NCI-H2227 treated with DMSO at 0.1 percent for 48 hours (cell line): ENCODE results near the gene GRK6.

Experiments used
- DNase-seq: peaks from one replicate; lab custom pipeline; 2025; lab: John Stamatoyannopoulos, UW

GRK6 gene

DNA sequence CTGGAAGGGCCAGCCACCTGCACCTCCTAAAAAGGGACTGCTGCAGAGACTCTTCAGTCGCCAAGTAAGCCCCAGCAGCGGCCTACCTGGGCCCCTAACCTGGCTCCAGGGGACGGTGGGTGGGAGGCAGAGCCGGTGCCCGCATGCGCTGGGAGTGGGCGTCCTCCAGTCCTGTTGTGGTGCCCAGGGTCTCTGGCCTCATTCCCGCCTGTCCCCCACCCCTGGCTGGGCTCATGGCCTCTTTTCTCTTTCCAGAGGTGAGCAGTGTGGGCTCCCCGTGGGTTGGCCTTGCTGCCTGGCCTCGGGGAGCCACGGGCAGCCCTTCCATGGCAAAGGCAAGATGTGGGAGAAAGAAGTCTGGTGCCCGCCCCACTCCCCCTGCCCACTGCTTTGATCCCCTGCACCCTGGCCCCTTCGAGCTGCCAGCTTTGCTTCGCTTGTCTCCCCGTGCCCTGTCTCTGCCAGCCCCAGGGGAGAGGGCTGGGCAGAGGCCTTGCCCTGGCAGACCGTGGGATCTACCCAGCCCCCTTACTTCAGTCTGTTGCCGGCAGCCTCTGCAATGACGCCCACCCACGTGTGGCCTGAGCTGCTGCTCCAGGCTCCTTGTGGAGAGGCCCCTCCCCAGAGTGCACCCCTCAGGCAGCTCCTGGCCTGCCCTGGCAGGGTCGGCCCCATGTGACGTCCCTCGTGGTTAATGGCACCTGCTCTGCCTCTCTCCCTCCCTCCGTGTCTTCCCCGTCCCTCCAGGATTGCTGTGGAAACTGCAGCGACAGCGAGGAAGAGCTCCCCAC, 14.7 kb downstream of the GRK6 start:
- no peak for DNase-seq

DNA sequence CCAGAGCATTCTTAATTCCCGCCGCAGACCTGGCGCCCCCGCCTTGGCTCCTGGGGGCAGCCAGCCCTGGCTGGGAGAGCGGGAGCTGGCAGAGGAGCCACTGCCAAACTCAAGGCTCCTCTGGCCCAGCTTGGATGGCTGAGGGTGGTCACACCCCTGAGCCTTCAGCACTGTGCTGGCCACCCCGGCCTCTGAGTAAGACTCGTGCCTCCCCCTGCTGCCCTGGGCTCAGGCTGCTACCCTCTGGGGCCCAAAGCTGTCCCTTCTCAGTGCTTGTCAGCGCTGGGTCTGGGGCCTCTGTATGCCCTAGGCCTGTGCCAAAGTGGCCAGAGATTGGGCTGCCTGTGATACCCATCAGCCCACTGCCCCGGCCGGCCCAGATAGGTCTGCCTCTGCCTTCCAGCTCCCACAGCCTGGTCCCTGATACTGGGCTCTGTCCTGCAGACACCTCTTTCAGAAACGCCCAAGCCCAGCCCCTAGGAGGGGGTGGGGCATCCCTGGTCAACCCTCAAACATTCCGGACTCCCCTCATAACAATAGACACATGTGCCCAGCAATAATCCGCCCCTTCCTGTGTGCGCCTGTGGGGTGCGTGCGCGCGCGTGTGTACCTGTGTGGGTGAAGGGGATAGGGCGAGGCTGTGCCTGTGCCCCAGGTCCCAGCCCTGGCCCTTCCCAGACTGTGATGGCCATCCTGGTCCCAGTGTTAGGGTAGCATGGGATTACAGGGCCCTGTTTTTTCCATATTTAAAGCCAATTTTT, 15.8 kb downstream of the GRK6 start:
- no peak for DNase-seq

DNA sequence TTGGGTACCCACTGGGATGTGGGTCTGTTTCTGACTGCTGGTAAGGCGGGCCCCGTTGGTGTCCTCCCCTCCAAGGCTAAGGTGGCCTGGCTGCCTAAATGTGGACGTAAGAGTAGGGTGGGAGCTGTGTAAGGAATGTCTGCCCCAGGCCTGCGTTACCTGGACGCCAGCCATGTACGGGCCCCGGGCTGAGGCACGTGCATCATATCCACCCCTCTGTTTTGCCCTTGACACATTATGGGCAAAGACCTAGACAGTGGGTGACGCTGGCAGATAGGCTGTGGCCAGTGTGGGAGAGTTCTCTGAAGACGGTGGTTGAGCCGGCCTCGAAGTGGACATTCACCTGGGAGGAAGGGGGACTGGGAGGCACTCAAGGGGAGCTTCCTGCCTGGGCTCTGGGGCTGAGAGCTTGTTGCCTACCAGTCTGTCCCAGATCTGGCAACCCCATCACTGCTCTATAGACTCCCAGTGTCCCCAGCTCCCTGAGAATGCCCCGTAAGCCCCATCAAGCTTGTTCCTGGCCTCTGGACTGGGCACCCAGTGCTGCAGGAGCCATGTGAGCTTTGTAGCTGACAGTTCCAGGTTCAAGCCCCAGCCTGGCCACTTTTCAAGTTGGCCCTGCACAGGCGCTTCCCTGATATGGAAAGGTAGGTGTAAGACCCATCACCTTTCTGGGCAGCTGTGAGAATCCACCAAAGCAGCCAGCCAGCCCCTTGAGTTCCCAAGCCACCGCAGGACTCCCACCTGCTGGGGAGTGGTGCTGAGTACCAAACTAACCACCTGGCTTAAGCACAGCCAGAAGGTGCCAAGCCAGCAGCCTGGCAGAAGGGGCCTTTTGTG, 16.9 kb downstream of the GRK6 start:
- DNase-seq = no peak

DNA sequence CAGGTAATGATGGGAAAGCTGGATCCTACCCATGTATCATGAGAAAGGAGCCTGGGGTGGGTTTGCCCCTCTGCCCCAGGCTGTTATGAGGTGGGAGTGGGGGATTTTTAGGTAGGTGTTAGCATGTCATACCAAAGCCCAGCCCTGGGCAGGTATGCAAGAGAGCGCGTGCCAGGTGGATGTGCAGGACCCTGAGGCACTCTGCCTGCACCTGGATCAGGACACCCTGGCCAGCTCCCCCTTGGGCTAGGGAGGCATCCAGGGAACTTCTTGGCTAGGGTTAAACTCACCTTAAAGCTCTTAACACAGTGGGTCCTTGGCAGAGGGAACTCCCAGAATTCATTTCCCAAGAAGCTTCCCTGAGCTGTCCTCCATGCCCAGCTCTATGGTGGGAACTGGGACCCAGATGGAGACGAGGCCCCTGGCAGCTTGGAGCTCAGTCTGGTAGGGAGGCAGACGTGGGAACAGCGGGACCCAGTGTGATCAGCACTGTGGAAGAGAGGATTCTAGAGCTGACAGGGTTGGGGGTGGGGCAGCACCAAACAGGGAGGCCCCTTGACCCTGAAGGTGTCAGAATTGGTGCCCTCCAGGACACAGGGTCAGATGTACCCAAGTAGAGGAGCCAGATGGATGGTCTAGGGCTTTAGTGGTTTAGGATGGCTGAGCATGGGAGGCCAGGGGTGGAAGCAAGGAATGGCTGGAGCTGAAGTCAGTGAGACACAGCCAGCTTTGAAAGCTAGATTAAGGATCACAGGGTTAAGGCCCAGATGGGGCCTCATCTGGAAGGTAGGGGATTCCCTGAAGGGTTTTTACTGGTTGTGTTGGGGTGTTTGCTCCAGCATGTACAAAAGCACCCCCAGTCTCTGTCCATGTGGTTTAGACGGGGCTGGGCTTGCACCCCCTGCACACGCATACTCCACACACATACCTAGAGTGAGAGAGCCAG, 17.9 kb downstream of the GRK6 start:
- DNase-seq = no peak

DNA sequence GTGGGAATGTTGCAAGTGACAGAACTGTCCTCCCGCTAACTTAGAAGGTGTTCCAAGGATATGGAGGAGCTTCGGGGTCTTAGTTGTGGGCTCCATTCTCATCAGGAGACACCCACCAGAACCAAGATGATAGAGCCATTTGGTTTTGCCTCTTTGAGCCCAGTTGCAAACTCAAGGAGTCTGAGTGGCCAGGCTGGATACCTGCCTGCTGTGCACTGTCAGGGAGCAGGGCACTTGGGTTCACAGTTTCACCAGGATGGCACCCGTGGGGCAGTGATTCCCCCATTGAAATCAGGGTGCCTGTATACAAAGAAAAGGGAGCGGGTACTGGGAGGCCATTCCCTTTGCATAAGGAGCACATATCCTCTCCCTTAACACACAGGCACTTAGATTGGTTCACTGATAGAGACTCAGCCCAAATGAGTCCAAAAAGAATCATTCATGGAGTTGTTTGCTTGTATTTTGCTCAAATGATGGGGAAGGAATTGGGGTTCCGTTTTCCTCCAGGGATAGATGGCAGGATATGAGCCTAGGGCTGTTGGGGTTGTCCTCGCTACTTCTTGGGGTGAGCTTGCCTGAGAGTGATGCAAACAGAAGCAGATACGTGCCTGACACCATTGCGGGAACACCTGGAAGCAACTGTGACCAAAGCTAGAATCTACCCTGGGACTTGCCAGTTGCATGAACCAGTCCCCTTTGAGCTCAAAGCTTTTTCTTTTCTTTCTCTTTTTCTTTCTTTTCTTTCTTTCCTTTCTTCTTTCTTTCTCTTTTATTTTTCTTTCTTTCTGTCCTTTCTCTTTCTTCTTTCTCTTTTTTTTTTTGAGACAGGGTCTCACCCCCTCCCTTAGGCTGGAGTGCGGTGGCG, 18.8 kb downstream of the GRK6 start:
- DNase-seq = no peak

DNA sequence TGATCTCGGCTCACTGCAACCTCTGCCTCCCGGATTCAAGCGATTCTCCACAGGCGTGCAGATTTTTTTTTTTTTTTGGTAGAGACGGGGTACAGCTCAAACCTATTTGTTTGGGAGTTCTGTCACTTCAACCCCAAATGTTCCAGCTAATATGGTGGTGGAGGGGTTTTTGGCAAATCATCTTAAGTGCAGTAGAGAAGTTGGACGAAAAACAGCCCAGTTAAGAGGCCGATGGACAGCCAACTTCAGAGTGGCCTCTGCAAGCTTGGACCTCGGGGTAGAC, 19.4 kb downstream of the GRK6 start:
- no peak for DNase-seq

DNA sequence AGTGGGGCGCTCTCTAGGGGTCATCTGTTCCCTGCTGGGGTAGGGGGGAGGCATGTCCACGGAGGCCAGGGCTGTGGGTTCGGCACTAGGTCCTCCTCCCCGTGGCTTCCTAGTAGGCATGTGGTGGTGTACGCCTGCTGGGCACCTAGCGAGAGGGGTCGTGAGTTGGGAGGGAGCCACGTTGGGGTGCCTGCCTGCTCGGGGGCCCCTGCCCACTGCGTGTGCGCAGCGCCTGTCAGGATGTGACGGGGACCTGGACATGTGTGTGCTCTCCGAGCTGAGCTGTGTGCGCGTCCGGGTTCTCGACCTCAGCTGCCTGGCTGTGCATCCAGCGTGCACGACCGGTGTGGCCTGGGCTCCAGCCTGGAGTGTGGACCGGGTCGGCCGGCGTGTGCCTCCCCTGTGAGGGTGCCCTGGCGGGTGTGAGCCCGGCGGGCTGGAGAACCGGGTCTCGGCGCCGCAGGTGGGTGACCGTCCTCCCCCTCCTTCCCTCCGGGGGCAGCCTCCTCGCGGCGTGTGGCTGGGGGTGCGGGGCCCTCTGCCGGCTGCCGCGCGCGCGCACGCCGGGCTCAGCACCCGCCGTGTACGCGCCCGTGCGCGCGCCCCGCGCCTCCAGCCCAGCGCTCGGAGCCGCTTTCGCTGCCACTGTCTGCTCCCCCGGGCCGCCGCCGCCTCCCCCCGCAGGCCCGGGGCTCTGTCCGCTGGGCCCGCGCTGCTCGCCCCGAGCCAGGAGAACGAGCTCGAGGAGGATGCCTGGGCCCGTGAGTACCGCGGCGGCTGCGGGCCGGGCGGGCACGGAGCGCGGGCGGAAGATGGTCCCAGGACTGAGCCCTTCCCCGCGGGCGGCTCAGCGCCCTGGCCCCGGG, 20.0 kb downstream of the GRK6 start, which contains the start of gene PRR7:
Gene PRR7 (plus strand): TSS at position 615 of the 866 bp plus-strand sequence. CDS start 8,254 bp downstream, outside the sequence.
- DNase-seq = peak; percentile 31

DNA sequence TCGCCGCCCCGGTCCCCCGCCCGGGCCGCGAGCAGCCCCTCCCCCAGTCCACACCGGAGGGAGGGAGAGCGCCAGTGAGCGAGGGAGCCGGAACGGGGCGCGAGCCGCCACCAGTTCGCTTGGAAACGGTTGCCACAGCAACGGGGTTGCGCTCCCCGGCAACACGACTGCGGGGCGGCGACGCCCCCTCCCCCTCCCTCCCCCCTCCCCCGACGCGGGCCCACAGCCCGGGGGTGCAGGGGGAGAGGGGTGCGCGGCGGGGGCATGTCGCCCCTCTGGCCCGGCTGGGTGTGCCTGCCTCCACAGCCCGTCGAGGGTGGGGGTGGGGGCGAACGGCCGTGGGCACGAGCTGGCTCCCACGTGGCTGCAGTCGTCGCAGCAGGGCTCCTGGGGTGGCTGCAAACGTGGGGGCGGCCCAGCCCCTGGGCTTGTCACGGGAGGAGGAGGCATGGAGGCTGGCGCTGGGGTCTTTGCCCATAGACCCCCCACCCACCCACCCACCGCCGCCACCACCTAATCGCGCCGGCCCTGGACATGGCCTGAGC, 20.7 kb downstream of the GRK6 start:
- peak; percentile 25 for DNase-seq

DNA sequence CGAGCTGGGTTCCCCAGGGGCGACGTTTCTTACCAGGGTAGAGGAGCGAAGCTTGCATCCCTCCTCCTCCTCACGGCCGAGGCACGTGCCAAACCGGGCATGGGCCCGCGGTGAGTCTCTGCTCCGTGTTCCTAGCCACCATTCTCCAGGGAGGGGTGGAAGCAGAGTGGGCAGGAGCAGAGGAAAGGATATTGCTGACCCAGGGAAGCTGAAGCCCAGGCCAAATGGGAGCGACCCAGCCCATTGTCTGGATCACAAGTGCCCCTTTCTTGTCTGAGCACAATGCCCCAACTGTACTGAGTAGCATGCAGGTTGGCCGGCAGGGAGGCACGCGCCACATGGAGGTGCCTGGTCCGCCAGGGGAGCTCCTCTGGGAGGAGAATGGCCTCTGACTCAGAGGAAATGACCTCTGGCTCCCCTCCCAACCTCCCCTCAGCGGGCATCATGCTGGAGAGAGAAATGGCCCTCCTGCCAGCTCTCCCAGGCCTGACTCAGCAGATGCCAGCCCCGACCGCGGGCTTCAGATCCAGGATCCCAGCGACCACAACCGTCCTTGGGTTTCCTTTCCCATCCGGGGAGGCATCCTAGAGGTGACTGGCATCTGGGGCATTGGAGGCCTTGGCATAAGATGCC, 21.3 kb downstream of the GRK6 start:
- DNase-seq = no peak

DNA sequence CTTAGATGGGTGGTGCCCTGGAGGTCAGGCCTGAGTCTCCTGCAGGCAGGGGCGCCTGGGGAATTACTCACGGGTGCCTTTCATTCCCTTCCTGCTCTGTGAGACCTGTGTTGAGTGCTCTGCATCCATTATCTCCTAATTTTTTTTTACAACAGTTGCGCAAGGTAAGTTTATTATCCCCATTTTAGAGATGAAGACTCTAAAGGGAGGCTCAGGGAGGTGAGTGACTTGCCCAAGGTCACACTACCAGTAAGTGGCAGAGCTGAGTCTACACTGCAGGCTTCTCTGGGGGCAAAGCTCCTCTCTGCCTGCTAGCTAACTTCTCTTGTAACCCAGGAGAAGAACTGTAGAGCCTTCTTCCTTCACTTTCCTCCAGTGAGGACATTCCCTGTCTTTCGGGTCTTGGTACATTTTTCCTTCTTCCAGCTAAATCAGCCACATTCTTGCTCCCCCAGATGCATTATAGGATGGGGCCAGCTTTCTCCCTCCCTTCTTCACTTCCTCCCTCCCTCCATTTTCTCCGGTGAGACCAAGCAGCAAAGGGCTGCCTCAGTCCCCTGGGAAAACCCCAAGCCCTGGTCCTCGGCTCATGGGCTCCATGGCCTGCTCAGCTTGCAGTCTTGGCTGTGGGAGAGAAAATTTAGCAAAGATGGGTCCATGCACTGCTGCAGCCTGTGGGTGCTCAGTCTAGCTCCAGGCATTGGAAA, 21.9 kb downstream of the GRK6 start:
- no peak for DNase-seq

DNA sequence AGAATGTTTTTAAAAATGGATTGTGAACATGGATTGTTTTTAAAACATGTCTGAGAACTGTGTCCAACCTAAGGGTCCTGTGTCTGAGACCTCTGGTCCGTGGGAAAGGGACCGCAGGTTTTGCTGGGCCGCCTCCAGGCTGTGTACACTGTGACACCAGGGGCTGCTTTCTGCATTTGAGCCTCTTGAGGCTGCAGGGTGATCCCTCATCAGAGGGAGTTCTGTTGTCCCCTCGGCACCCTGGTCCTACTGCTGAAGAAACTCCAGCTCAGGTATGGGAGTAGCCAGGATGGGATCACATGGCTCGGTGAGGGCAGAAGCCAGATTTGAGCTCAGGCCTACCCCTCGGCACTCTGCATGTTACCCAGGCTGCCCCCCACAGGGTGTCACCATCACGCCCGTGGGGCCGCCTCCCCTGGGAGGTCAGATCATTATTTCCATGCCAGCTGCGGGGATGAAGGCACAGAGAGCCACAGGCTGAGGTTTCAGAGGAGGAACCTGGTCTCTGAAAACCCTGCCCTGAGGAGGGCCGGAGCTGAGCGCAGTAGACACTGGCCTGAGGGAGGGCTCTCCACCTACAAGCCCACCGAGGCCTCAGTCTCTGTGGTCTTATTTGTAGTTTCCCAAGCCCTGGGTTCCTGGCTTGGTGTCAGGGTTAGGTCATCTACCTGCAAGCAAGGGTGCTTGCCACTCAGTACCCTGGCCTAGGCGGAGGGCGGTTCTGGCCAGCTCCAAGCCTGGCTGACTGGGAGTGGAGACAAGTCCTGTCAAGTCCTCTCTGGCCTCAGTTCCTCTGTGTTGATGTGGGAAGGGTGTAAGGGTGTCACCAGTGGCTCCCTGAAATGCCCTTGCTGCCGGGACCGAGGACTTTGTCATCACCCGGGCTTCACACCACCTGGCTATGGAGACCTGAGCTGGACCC, 22.9 kb downstream of the GRK6 start:
- DNase-seq = no peak

DNA sequence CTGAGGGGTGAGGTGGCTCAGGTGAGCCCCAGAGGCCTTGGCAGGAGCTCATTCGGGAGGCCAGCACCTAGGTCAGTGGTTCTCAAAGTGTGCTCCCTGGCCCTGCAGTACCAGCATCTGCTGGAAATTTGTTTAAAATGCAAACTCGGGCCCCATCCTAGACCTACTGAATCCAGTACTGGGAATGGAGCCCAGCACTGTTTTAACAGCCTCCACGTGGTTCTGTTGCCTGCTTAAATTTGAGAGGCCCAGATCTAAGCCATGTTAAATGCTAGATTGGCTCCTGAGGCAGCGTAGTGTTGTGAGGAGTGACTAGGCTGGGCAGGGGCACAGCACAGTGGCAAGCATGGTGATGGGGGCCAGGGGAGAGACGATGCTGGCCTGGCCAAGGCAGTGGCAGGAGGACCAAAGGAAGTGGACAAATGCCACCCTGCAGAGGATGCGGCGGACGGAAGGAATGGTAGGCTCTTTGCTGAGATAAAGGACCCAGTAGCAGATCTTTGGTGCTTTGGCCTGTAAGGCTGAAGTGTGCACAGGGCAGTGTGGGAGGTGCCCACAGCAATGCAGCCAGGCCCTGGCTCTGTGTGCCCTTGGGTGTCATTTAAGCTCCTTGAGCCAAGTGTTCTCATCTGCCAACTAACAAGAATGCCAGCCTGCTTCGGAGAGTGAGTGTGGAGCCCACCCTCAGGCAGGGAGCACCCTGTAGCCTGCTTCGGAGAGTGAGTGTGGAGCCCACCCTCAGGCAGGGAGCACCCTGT, 24.4 kb downstream of the GRK6 start:
- DNase-seq = no peak

DNA sequence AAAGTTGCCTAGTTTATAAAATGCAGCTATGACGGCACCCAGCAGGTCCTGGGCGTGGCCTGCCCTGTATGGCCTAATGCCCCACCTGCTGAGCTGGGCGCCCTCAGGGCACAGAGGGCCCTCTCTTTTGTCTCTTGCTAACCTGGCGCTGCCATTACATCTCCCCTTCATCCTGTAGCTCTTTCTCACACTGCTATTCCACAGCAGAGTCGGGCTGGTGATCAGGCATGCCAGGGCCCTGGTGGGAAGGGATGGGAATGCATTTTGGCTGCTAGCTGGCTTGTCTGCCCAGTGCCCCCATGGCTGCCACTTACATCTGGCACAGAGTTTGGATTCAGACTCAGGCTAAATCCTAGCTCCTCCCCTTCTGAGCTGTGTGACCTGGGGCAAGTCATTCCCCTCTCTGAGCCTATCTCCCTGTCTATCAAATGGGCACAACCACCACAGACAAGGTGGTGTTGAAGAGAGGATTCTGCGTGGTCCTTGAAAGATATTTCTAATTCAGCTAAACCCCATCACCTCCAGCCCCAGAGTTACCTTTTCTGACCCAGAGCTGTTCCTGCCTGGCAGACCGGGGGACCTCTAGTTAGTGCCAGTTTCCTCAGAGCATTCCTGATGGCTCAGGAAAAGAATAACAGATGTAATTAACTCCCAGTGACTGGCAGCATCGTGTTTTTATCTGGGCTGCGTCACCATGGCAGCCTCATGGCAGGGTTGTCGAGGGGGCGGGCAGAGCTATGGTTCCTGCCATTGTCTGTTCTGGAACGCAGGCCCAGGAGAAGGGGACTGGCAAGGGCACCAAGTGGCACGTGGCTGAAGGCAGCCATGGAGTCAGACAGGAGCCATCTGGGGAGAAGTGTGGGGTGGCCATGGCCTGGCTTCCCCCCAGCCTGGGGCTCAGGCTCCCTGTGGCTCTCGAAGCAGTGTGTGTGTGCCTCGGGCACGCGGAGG, 26.5 kb downstream of the GRK6 start:
- DNase-seq = no peak

DNA sequence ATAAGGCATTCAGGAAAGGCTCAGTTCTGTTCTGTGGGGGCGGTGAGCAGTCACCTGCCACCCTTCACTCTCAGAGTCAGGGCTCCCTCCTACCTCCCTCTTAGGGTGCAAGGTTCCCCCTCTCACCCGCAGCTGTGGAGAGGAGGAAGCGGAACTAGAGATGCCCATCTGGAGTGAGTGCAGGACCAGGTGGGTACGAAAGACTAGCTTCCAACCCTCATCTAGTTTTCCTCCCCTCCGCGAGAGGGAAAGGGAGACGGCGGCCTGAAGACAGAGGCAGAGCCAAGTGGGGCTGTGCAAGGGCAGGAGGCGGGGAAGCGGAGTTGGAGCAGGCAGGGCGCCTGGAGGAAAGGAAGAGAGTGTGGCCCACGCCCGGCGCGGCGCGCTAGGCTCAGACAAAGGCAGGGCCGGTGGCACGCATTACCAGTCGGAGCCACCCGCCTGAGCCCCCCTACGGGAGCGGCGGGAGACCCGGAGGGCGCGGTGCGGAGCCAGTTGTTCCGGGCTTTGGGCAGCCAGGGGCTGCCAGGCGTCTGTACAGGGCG, 27.4 kb downstream of the GRK6 start:
- DNase-seq = peak; percentile 63
